HG02938 (cell line): Measurements from ENCODE around the gene CISH.

Source experiments
- ATAC-seq: cut with Tn5 transposase; IDR thresholded peaks from one replicate; pipeline ENCODE4 v1.9.1; 2021; ENCODE audit warnings: mild to moderate bottlenecking, moderate library complexity; ENCODE audit not compliant: unreplicated experiment

Gene CISH

GRCh38 chr3:50573566-50574443, 37.8 kb downstream of the CISH start:
- ATAC-seq = no peak

GRCh38 chr3:50572801-50573371, 38.7 kb downstream of the CISH start:
- no peak for ATAC-seq

GRCh38 chr3:50572158-50572557, 39.4 kb downstream of the CISH start:
- ATAC-seq = no peak

- ATAC-seq = no peak
These were observed 40.1 kb downstream of the CISH start for GRCh38 chr3:50571486-50571885.

- no peak for ATAC-seq
These were observed 40.9 kb downstream of the CISH start for GRCh38 chr3:50570508-50571279.

- peak; percentile 56 for ATAC-seq
These were observed 42.4 kb downstream of the CISH start, which contains the start of gene HEMK1 for GRCh38 chr3:50568947-50569749. Gene HEMK1 (plus strand): TSS chr3:50569522. CDS start chr3:50571105, 1,583 bp downstream.

- ATAC-seq = peak; percentile 79
These were observed 44.0 kb downstream of the CISH start, which contains the start of gene C3orf18 for GRCh38 chr3:50567386-50568167. Gene C3orf18 (minus strand): TSS chr3:50567747. CDS start chr3:50565699, 2,048 bp downstream.

- ATAC-seq = no peak
These were observed 44.6 kb downstream of the CISH start for GRCh38 chr3:50567011-50567385.

- no peak for ATAC-seq
These were observed 47.3 kb downstream of the CISH start for GRCh38 chr3:50564321-50564720.

GRCh38 chr3:50563867-50564266, 47.7 kb downstream of the CISH start:
- ATAC-seq = no peak

- no peak for ATAC-seq
These were observed 48.7 kb downstream of the CISH start for GRCh38 chr3:50562861-50563260.

GRCh38 chr3:50559702-50560101, 51.9 kb downstream of the CISH start:
- no peak for ATAC-seq

GRCh38 chr3:50557915-50558314, 53.7 kb downstream of the CISH start:
- ATAC-seq = no peak

- ATAC-seq = no peak
These were observed 54.5 kb downstream of the CISH start for GRCh38 chr3:50557106-50557505.
